H9 (cell line): Measurements from ENCODE around the gene DUSP10. TPM values are rescaled to one million over a fixed set of nuclear protein-coding genes. Genes with fewer than 3 reads are reported as not detected.

Experiments used
- DNase-seq: peaks from one replicate; pipeline ENCODE4 v3.0.0-alpha.2; 2017
- H2AFZ ChIP-seq: one replicate; pipeline ENCODE4 v1.6.1; 2013; ENCODE audit warnings: mild to moderate bottlenecking, low read length, control low read depth, moderate library complexity
- H2AK5ac ChIP-seq: 2 replicates; pipeline ENCODE4 v1.6.1; 2013; ENCODE audit warnings: low read length, control low read depth, mixed read lengths; ENCODE audit not compliant: insufficient read length
- H2BK120ac ChIP-seq: one replicate; pipeline ENCODE4 v1.6.1; 2013; ENCODE audit warnings: low read depth, mild to moderate bottlenecking, low read length, control low read depth, inconsistent platforms; ENCODE audit not compliant: poor library complexity, severe bottlenecking
- H2BK12ac ChIP-seq: 2 replicates; pipeline ENCODE4 v1.6.1; 2013; ENCODE audit warnings: low read length, control low read depth, mixed read lengths, low read depth; ENCODE audit not compliant: insufficient read length
- H2BK15ac ChIP-seq: 2 replicates; pipeline ENCODE4 v1.6.1; 2013; ENCODE audit warnings: low read depth, low read length, control low read depth
- H2BK20ac ChIP-seq: one replicate; pipeline ENCODE4 v1.6.1; 2013; ENCODE audit warnings: low read depth, mild to moderate bottlenecking, low read length, control low read depth, inconsistent platforms; ENCODE audit not compliant: poor library complexity, severe bottlenecking
- H2BK5ac ChIP-seq: 2 replicates; pipeline ENCODE4 v1.6.1; 2013; ENCODE audit warnings: low read length, control low read depth, mixed read lengths; ENCODE audit not compliant: insufficient read length
- H3K14ac ChIP-seq: 2 replicates; pipeline ENCODE4 v1.6.1; 2013; ENCODE audit warnings: low read length, control low read depth; ENCODE audit not compliant: insufficient read depth
- H3K18ac ChIP-seq: 2 replicates; pipeline ENCODE4 v1.6.1; 2013; ENCODE audit warnings: low read depth, mild to moderate bottlenecking, mixed read lengths, low read length, control low read depth; ENCODE audit not compliant: insufficient read length
- H3K23ac ChIP-seq: 2 replicates; pipeline ENCODE4 v1.6.1; 2013; ENCODE audit warnings: low read length, control low read depth, mixed read lengths, low read depth; ENCODE audit not compliant: insufficient read length
- H3K23me2 ChIP-seq: 2 replicates; pipeline ENCODE4 v1.6.1; 2013; ENCODE audit warnings: low read depth, mild to moderate bottlenecking, mixed read lengths, low read length, control low read depth; ENCODE audit not compliant: insufficient read length, poor library complexity, severe bottlenecking
- H3K27ac ChIP-seq: 2 replicates; pipeline ENCODE4 v1.5.1; 2013; ENCODE audit warnings: low read length, control low read depth, mixed read lengths, low read depth; ENCODE audit not compliant: insufficient read length
- H3K27me3 ChIP-seq: 2 replicates; pipeline ENCODE4 v1.6.1; 2013; ENCODE audit warnings: low read length, control low read depth, inconsistent platforms; ENCODE audit not compliant: insufficient read depth
- H3K4ac ChIP-seq: 2 replicates; pipeline ENCODE4 v1.6.1; 2013; ENCODE audit warnings: low read depth, mild to moderate bottlenecking, control low read depth, inconsistent platforms, low read length, moderate library complexity
- H3K4me1 ChIP-seq: 2 replicates; pipeline ENCODE4 v1.6.1; 2013; ENCODE audit warnings: low read length, control low read depth, inconsistent platforms; ENCODE audit not compliant: insufficient read depth
- H3K4me2 ChIP-seq: 2 replicates; pipeline ENCODE4 v1.6.1; 2013; ENCODE audit warnings: low read length, control low read depth, mixed read lengths; ENCODE audit not compliant: insufficient read length, insufficient read depth
- H3K56ac ChIP-seq: 2 replicates; pipeline ENCODE4 v1.6.1; 2013; ENCODE audit warnings: low read depth, mild to moderate bottlenecking, mixed read lengths, low read length, control low read depth; ENCODE audit not compliant: insufficient read length
- H3K79me1 ChIP-seq: 2 replicates; pipeline ENCODE4 v1.6.1; 2013; ENCODE audit warnings: low read depth, mild to moderate bottlenecking, moderate library complexity, low read length, control low read depth, inconsistent platforms; ENCODE audit not compliant: insufficient read depth, poor library complexity, severe bottlenecking
- H3K79me2 ChIP-seq: 2 replicates; pipeline ENCODE4 v1.6.1; 2013; ENCODE audit warnings: low read length, control low read depth, inconsistent platforms; ENCODE audit not compliant: insufficient read depth
- H3K9ac ChIP-seq: 2 replicates; pipeline ENCODE4 v1.6.1; 2013; ENCODE audit warnings: low read length, control low read depth, mixed read lengths; ENCODE audit not compliant: insufficient read length; ENCODE audit errors: extremely low read depth
- H3K9me3 ChIP-seq: one replicate; pipeline ENCODE4 v1.6.1; 2013; ENCODE audit warnings: low read depth, low read length, inconsistent platforms; ENCODE audit not compliant: control insufficient read depth
- H3T11ph ChIP-seq: one replicate; pipeline ENCODE4 v1.6.1; 2013; ENCODE audit warnings: mild to moderate bottlenecking, low read length, control low read depth, inconsistent platforms
- H4K20me1 ChIP-seq: one replicate; pipeline ENCODE4 v1.6.1; 2013; ENCODE audit not compliant: control insufficient read depth, insufficient read length, insufficient read depth
- H4K5ac ChIP-seq: 2 replicates; pipeline ENCODE4 v1.6.1; 2013; ENCODE audit warnings: low read depth, mild to moderate bottlenecking, mixed read lengths, low read length, control low read depth; ENCODE audit not compliant: insufficient read length
- H4K8ac ChIP-seq: replicated peaks from 2 replicates; pipeline ENCODE4 v1.6.1; 2013; ENCODE audit warnings: low read length, control low read depth, mixed read lengths, low read depth; ENCODE audit not compliant: insufficient read length
- H4K91ac ChIP-seq: 2 replicates; pipeline ENCODE4 v1.6.1; 2013; ENCODE audit warnings: low read depth, mild to moderate bottlenecking, moderate library complexity, mixed read lengths, low read length, control low read depth; ENCODE audit not compliant: insufficient read length
- H3K27ac Mint-ChIP-seq, 3 experiments: 2 replicates in 2 of 3; 3 replicates in 1 of 3; pipeline ENCODE4 v1.8.0; 2020 to 2021; ENCODE audit warnings: mixed read lengths in 3 of 3, mild to moderate bottlenecking in 1 of 3, moderate library complexity in 1 of 3
- H3K27me3 Mint-ChIP-seq: 2 replicates; pipeline ENCODE4 v1.8.0; 2021; ENCODE audit warnings: low read depth, mild to moderate bottlenecking, moderate library complexity, mixed read lengths
- H3K36me3 Mint-ChIP-seq, 3 experiments: 2 replicates in 2 of 3; 3 replicates in 1 of 3; pipeline ENCODE4 v1.8.0; 2020 to 2021; ENCODE audit warnings: low read depth in 3 of 3, mixed read lengths in 3 of 3; ENCODE audit not compliant: insufficient read depth in 1 of 3
- H3K4me1 Mint-ChIP-seq, 2 experiments: 2 replicates each; pipeline ENCODE4 v1.8.0; 2020; ENCODE audit warnings: mixed read lengths in 2 of 2
- H3K4me3 Mint-ChIP-seq, 2 experiments: 2 replicates in 1 of 2; 3 replicates in 1 of 2; pipeline ENCODE4 v1.8.0; 2020 to 2021; ENCODE audit warnings: mild to moderate bottlenecking in 2 of 2, mixed read lengths in 2 of 2, moderate library complexity in 1 of 2
- H3K9me3 Mint-ChIP-seq, 2 experiments: 2 replicates in 1 of 2; 3 replicates in 1 of 2; pipeline ENCODE4 v1.8.0; 2020; ENCODE audit warnings: mild to moderate bottlenecking in 2 of 2, mixed read lengths in 2 of 2, moderate library complexity in 1 of 2
- WGBS: extraction: QIAGEN DNeasy Blood & Tissue Kit; methylation state at CpG from one replicate; pipeline ENCODE4 v1.1.7; 2013; ENCODE audit warnings: missing lambda C conversion rate, low lambda C conversion rate, mixed read lengths; ENCODE audit not compliant: insufficient read length; ENCODE audit errors: extremely low coverage; 5-methylcytosine and 5-hydroxymethylcytosine counted together
- total RNA-seq: library from RNA; stranded (reverse); gene quantifications from 2 replicates; pipeline ENCODE4 v1.2.1, GENCODE V29; 2021
- TF ChIP-seq, protein P1 (sequence below): fragments of 200-600 bp; sonication (generic); conservative IDR thresholded peaks from 3 replicates; pipeline ENCODE4 v1.8.0; 2021; ENCODE audit warnings: antibody characterized with exemption, mild to moderate bottlenecking

Gene DUSP10
- total RNA-seq, 1 experiment from 2014 or later = 2.0 TPM

DNA sequence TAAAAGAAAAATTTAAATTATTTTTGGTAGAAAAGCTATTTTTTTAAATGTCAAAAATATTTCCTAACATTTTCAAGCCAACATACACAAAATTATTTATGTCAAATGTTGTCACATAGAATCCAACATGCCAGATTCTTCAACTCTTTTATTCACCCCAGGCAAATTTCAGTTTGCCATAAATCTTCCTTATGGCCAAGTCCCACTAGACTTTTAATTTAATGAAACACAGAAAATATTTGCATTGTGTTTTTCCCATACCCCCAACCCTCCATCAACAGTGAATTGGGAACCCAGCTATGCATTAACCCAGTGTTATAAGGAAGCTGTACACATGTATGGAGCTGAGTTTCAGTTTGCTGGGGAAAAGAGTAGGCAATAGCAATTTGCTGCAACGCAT is 41.4 kb downstream of the DUSP10 start:
- no peak for DNase-seq
- H3K4me3 Mint-ChIP-seq = no peak overlapping the region
- no peak overlapping the region for H3K27ac Mint-ChIP-seq
- WGBS = no CpG with 5 or more reads among the region's 1 CpG
- no peak overlapping the region for H3T11ph ChIP-seq
- H3K4me1 Mint-ChIP-seq = no peaks in the 10 kb centered on the region
- H3K27ac ChIP-seq = no peak overlapping the region
- no peak overlapping the region for H4K5ac ChIP-seq
- no peak overlapping the region for H3K9ac ChIP-seq
- no peaks in the 10 kb centered on the region for H3K9me3 ChIP-seq
- TF ChIP-seq, protein P1, sequence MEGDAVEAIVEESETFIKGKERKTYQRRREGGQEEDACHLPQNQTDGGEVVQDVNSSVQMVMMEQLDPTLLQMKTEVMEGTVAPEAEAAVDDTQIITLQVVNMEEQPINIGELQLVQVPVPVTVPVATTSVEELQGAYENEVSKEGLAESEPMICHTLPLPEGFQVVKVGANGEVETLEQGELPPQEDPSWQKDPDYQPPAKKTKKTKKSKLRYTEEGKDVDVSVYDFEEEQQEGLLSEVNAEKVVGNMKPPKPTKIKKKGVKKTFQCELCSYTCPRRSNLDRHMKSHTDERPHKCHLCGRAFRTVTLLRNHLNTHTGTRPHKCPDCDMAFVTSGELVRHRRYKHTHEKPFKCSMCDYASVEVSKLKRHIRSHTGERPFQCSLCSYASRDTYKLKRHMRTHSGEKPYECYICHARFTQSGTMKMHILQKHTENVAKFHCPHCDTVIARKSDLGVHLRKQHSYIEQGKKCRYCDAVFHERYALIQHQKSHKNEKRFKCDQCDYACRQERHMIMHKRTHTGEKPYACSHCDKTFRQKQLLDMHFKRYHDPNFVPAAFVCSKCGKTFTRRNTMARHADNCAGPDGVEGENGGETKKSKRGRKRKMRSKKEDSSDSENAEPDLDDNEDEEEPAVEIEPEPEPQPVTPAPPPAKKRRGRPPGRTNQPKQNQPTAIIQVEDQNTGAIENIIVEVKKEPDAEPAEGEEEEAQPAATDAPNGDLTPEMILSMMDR = no peak
- H4K8ac ChIP-seq = no peak overlapping the region
- no peak overlapping the region for H3K4me2 ChIP-seq
- no peaks in the 10 kb centered on the region for H3K4me1 ChIP-seq
- no peak overlapping the region for H3K18ac ChIP-seq
- H3K27me3 ChIP-seq = no peaks in the 10 kb centered on the region; the same call in 1 of the 2 replicates
- H3K56ac ChIP-seq = no peak overlapping the region
- no peak overlapping the region for H2BK20ac ChIP-seq
- no peaks in the 10 kb centered on the region for H3K23me2 ChIP-seq
- H2AK5ac ChIP-seq = no peak overlapping the region
- no peaks in the 10 kb centered on the region for H3K79me2 ChIP-seq
- H4K91ac ChIP-seq = no peak overlapping the region
- H2AFZ ChIP-seq = no peak overlapping the region
- no peak overlapping the region for H2BK5ac ChIP-seq
- H3K9me3 Mint-ChIP-seq = no peaks in the 10 kb centered on the region
- H2BK120ac ChIP-seq = no peak overlapping the region
- no peaks in the 10 kb centered on the region for H3K27me3 Mint-ChIP-seq
- no peak overlapping the region for H2BK15ac ChIP-seq
- H3K23ac ChIP-seq = no peak overlapping the region
- H2BK12ac ChIP-seq = no peak overlapping the region
- H3K36me3 Mint-ChIP-seq = peaks cover 0 to 7% (median 4%) of the 10 kb centered on the region in 3 experiments; a peak in 3 of 7 replicates
- H4K20me1 ChIP-seq = no peaks in the 10 kb centered on the region
- H3K79me1 ChIP-seq = no peaks in the 10 kb centered on the region
- no peak overlapping the region for H3K14ac ChIP-seq
- no peak overlapping the region for H3K4ac ChIP-seq
